Measurements from ENCODE around the gene C17orf78.
"Not testable (repeated sequence)": the region's sequence is repeated elsewhere in the genome, so short reads cannot be mapped to it uniquely, and the experiment has no call there.

Gene C17orf78

DNA sequence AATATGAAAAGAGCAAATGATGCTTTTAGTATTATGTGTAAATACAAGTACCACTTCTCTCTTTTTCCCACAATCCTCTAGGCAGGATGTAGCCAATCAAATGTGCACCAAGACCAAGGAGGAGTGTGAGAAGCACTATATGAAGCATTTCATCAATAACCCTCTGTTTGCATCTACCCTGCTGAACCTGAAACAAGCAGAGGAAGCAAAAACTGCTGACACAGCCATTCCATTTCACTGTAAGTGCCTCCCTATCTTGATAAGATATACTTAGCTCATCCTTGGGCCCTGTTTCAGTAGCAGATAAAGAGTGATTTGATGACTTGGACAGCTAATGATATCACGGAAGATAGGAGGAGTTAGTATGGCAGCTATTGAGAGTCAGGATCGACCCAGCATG, 64.6 kb downstream of the C17orf78 start:
- no peak for DNase-seq (ENCODE audit: low read depth, low spot score)
- CTCF ChIA-PET, result interaction anchor here (1.1 to 1.5 kb wide), 2 partner anchors 9 to 52 kb away, joined by 3 to 5 read pairs; no protein-coding TSS in a partner anchor
- POLR2A ChIA-PET, result no interaction called here
- H3K4me3 ChIP-seq (ENCODE audit: low read depth, low read length), result no peak overlapping the region
- TF ChIP-seq, protein P1, sequence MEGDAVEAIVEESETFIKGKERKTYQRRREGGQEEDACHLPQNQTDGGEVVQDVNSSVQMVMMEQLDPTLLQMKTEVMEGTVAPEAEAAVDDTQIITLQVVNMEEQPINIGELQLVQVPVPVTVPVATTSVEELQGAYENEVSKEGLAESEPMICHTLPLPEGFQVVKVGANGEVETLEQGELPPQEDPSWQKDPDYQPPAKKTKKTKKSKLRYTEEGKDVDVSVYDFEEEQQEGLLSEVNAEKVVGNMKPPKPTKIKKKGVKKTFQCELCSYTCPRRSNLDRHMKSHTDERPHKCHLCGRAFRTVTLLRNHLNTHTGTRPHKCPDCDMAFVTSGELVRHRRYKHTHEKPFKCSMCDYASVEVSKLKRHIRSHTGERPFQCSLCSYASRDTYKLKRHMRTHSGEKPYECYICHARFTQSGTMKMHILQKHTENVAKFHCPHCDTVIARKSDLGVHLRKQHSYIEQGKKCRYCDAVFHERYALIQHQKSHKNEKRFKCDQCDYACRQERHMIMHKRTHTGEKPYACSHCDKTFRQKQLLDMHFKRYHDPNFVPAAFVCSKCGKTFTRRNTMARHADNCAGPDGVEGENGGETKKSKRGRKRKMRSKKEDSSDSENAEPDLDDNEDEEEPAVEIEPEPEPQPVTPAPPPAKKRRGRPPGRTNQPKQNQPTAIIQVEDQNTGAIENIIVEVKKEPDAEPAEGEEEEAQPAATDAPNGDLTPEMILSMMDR (IDR thresholded peaks at IDR 0.05; ENCODE audit: insufficient read depth, low read length, missing control alignments), result no peak

DNA sequence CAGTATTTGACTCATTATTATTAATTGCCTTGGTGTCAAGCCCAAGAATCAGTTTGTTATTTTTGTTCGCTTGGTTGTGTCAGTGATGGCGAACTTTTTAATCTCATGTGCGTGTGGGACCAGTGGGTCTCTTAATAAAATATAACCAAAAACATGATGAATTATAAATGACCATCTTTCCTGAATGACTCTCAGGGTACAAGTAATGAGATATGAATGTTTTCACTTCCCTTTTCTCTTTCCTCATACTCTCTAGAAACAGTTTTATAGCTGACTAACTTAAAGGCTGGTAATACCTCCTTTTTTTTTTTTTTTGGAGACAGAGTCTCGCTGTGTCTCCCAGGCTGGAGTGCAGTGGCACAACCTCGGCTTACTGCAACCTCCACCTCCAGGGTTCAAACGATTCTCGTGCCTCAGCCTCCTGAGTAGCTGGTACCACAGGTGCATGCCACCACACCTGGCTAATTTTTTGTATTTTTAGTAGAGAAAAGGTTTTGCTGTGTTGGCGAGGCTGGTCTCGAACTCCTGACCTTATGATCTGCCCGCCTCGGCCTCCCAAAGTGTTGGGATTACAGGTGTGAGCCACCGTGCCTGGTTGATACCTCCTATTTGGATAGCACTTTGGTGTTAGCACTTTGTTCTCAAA, 65.7 kb downstream of the C17orf78 start:
- CTCF ChIA-PET, result interaction anchor here (0.7 to 1.5 kb wide), 3 partner anchors 8 to 53 kb away, joined by 3 to 5 read pairs (median 3); no protein-coding TSS in a partner anchor
- H3K4me3 ChIP-seq (ENCODE audit: low read depth, low read length); POLR2A ChIA-PET; DNase-seq (ENCODE audit: low read depth, low spot score): not testable (repeated sequence)

Measured in AG04449 (cell line).